A549 (cell line): ENCODE data around the gene CTIF. TPM values are rescaled to one million over a fixed set of nuclear protein-coding genes. Genes with fewer than 3 reads are reported as not detected.

Experiments used
- ATAC-seq, 2 experiments: fragments of 200-7000 bp in 1 of 2; fragments of >200 bp in 1 of 2; cut with Nextera tagmentation in 1 of 2; cut with Tn5 transposase in 1 of 2; 3 replicates each; pipeline versions ENCODE4 v1.8.0 to v1.9.1; 2018 to 2020; ENCODE audit warnings: mild to moderate bottlenecking in 1 of 2, moderate library complexity in 1 of 2
- CTCF ChIA-PET: fragments of 300-600 bp; sonication (Branson Sonifier 250); formaldehyde crosslinking; extraction: SDS; loops from one replicate; lab custom pipeline; 2021; ENCODE audit warnings: antibody characterized with exemption, inconsistent platforms; lab: Yijun Ruan, JAX
- POLR2A ChIA-PET: fragments of 350-600 bp; formaldehyde crosslinking; extraction: SDS; loops from one replicate; lab custom pipeline; 2021; ENCODE audit warnings: antibody characterized with exemption, inconsistent platforms; lab: Yijun Ruan, JAX
- DNase-seq, 2 experiments: peaks; one replicate each; pipeline versions ENCODE4 v3.0.0 to v3.0.0-alpha.2; 2011 to 2016; ENCODE audit warnings: low read depth in 1 of 2, low spot score in 1 of 2
- FAIRE-seq: peaks from 2 replicates; lab custom pipeline; 2011; peaks lifted over from hg19 to GRCh38; lab: Jason Lieb, UNC
- H3K27ac ChIP-seq, 2 experiments: fragments of >200 bp; sonication (Bioruptor Twin); formaldehyde crosslinking; 3 replicates each; pipeline ENCODE4 v1.5.1; 2016 to 2017
- H3K4me1 ChIP-seq: fragments of >200 bp; sonication (Bioruptor Twin); formaldehyde crosslinking; 3 replicates; pipeline ENCODE4 v1.6.1; 2016
- H3K4me2 ChIP-seq: fragments of >200 bp; sonication (Bioruptor Twin); formaldehyde crosslinking; 3 replicates; pipeline ENCODE4 v1.6.1; 2016
- H3K4me3 ChIP-seq: fragments of >200 bp; sonication (Bioruptor Twin); formaldehyde crosslinking; 3 replicates; pipeline ENCODE4 v1.5.1; 2016
- H3K9me3 ChIP-seq: fragments of >200 bp; sonication (Bioruptor Twin); formaldehyde crosslinking; 3 replicates; pipeline ENCODE4 v1.6.1; 2016
- BHLHE40 ChIP-seq: IDR thresholded peaks from 2 replicates; pipeline ENCODE4 v1.6.1; 2012; ENCODE audit warnings: low read depth, low read length, inconsistent platforms
- CEBPB ChIP-seq, 2 experiments: fragments of >200 bp in 1 of 2; sonication (Bioruptor Twin) in 1 of 2; formaldehyde crosslinking in 1 of 2; IDR thresholded peaks; 2 replicates each; pipeline ENCODE4 v1.6.1; 2012 to 2016
- EHF ChIP-seq: fragments of 250-450 bp; sonication (Bioruptor Pico); IDR thresholded peaks from 2 replicates; pipeline ENCODE4 v1.5.0; 2020; ENCODE audit warnings: mild to moderate bottlenecking
- EHMT2 ChIP-seq: fragments of 200-600 bp; sonication (generic); IDR thresholded peaks from 2 replicates; pipeline ENCODE4 v1.6.1; 2016; ENCODE audit warnings: antibody characterized with exemption, low read depth, mild to moderate bottlenecking, moderate library complexity
- EP300 ChIP-seq, 2 experiments: fragments of >200 bp; sonication (Bioruptor Twin); formaldehyde crosslinking; IDR thresholded peaks; 2 replicates in 1 of 2; 3 replicates in 1 of 2; pipeline ENCODE4 v1.6.1; 2016 to 2017
- FOSL2 ChIP-seq, 2 experiments: fragments of 450-650 bp in 1 of 2; fragments of >200 bp in 1 of 2; sonication (Bioruptor Twin) in 1 of 2; formaldehyde crosslinking; IDR thresholded peaks; 2 replicates each; pipeline versions ENCODE4 v1.5.0 to v1.6.1; 2016 to 2020; ENCODE audit warnings: mild to moderate bottlenecking in 1 of 2, moderate library complexity in 1 of 2
- FOXS1 ChIP-seq: fragments of 250-450 bp; sonication (Bioruptor Pico); IDR thresholded peaks from 2 replicates; pipeline ENCODE4 v1.5.0; 2020; ENCODE audit warnings: mild to moderate bottlenecking, moderate library complexity
- HOXA7 ChIP-seq: fragments of 250-450 bp; sonication (Bioruptor Pico); IDR thresholded peaks from 2 replicates; pipeline ENCODE4 v1.5.0; 2020; ENCODE audit warnings: mild to moderate bottlenecking, moderate library complexity
- HOXB13 ChIP-seq: fragments of 250-450 bp; sonication (Bioruptor Pico); IDR thresholded peaks from 2 replicates; pipeline ENCODE4 v1.5.0; 2020; ENCODE audit warnings: low read depth, mild to moderate bottlenecking, moderate library complexity
- KDM5A ChIP-seq: fragments of 200-600 bp; sonication (generic); IDR thresholded peaks from 2 replicates; pipeline ENCODE4 v1.6.1; 2016; ENCODE audit warnings: antibody characterized with exemption, mild to moderate bottlenecking
- MAFK ChIP-seq: fragments of 450-650 bp; IDR thresholded peaks from 2 replicates; pipeline ENCODE4 v1.6.1; 2014; ENCODE audit not compliant: partially characterized antibody
- MYC ChIP-seq: IDR thresholded peaks from 2 replicates; pipeline ENCODE4 v1.6.1; 2012; ENCODE audit warnings: mild to moderate bottlenecking, inconsistent platforms, low read length, improper control_type of control experiment, borderline replicate concordance
- NFE2L2 ChIP-seq: fragments of 150-350 bp; conservative IDR thresholded peaks from 2 replicates; pipeline ENCODE4 v1.6.1; 2014; ENCODE audit warnings: low read length
- NPAS2 ChIP-seq: fragments of 250-450 bp; sonication (Bioruptor Pico); IDR thresholded peaks from 2 replicates; pipeline ENCODE4 v1.8.0; 2022; ENCODE audit warnings: mild to moderate bottlenecking, moderate library complexity, borderline replicate concordance
- POLR2AphosphoS2 ChIP-seq: conservative IDR thresholded peaks from 2 replicates; pipeline ENCODE4 v1.6.1; 2012; ENCODE audit warnings: low read length, improper control_type of control experiment, inconsistent platforms
- RAD21 ChIP-seq, 2 experiments: fragments of >200 bp in 1 of 2; sonication (Bioruptor Twin) in 1 of 2; formaldehyde crosslinking in 1 of 2; IDR thresholded peaks in 1 of 2; conservative IDR thresholded peaks in 1 of 2; 2 replicates in 1 of 2; 3 replicates in 1 of 2; pipeline ENCODE4 v1.6.1; 2012 to 2018; ENCODE audit warnings: inconsistent platforms in 1 of 2
- RARB ChIP-seq: fragments of 250-450 bp; sonication (Bioruptor Pico); IDR thresholded peaks from 2 replicates; pipeline ENCODE4 v1.8.0; 2021; ENCODE audit warnings: mild to moderate bottlenecking, moderate library complexity
- RCOR1 ChIP-seq: fragments of 150-350 bp; IDR thresholded peaks from 2 replicates; pipeline ENCODE4 v1.6.1; 2014; ENCODE audit warnings: antibody characterized with exemption, low read length, low read depth
- RFX5 ChIP-seq: fragments of 450-650 bp; IDR thresholded peaks from 2 replicates; pipeline ENCODE4 v1.7.1; 2014; ENCODE audit warnings: antibody characterized with exemption, mild to moderate bottlenecking, moderate library complexity
- ZNF302 ChIP-seq: fragments of 250-450 bp; sonication (Bioruptor Pico); IDR thresholded peaks from 2 replicates; pipeline ENCODE4 v1.9.0; 2021; ENCODE audit warnings: inconsistent platforms, mild to moderate bottlenecking, moderate library complexity
- ZSCAN20 ChIP-seq: fragments of 250-450 bp; sonication (Bioruptor Pico); IDR thresholded peaks from 2 replicates; pipeline ENCODE4 v1.8.0; 2022; ENCODE audit warnings: mild to moderate bottlenecking, moderate library complexity
- WGBS: methylation state at CpG from one replicate; pipeline ENCODE4 v1.1.6; 2017; ENCODE audit errors: missing lambda C conversion rate; 5-methylcytosine and 5-hydroxymethylcytosine counted together
- polyA plus RNA-seq, 4 experiments: library from polyadenylated mRNA; depleted of rRNA in 3 of 4; stranded (reverse); fragments of >200 nt; fragmentation: RNase III in 1 of 4; extraction: RNeasy Plus Mini Kit Qiagen cat#74134 plus additional on column Dnase treatment in 1 of 4; gene quantifications; 2 replicates in 3 of 4; 3 replicates in 1 of 4; pipeline ENCODE4 v1.2.3, GENCODE V29; 2011 to 2017
- TF ChIP-seq, protein P1 (sequence below): fragments of >200 bp; sonication (Bioruptor Twin); formaldehyde crosslinking; IDR thresholded peaks from 3 replicates; pipeline ENCODE4 v1.5.1; 2016
- TF ChIP-seq, protein P2 (sequence below): fragments of 150-350 bp; IDR thresholded peaks from 2 replicates; pipeline ENCODE4 v1.6.1; 2014; ENCODE audit warnings: low read depth, mild to moderate bottlenecking, low read length
- TF ChIP-seq, protein P3 (sequence below): fragments of 200-600 bp; sonication (generic); IDR thresholded peaks from 2 replicates; pipeline ENCODE4 v1.6.1; 2016; ENCODE audit warnings: antibody characterized with exemption, mild to moderate bottlenecking, moderate library complexity
- TF ChIP-seq, protein P4 (sequence below): fragments of 450-650 bp; IDR thresholded peaks from 2 replicates; pipeline ENCODE4 v1.6.1; 2014; ENCODE audit warnings: antibody characterized with exemption

CTIF gene
- polyA plus RNA-seq, 2 of the 4 experiments (the other 2 are of a cell fraction) = 17.0 to 24.7 TPM

DNA sequence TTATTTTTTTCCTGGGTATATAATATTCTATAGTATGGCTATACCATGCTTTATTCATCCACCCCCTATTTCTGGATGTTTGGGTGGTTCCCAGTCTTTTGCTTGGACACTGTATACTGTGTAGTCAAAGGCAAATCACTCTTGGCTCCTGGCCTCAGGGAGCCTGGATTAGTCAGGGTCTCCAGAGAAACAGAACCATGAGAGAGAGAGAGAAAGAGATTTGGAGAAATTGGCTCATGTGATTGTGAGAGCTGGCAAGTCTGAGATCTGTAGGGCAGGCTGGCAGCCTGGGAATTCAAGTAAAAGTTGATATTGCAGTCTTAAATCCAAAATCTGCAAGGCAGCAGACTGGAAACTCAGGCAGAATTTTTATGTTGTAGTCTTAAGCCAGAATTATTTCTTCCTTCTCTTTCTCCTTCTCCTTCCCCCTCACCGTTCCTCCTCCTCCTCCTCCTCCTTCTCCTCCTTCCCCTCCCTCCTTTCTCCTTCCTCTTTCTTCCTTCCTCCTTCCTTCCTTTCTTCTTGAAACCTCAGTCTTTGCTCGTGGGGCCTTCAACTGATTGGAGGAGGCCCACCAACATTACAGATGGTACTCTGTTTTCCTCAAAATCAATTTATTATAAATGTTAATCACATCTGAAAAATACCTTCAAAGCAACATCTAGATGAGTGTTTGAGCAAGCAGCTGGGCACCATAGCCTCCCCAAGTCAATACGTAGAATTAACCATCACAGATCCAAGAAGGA is 33.0 kb downstream of the CTIF start (continued):
- no peak for TF ChIP-seq NPAS2
- no peak for TF ChIP-seq EHF

DNA sequence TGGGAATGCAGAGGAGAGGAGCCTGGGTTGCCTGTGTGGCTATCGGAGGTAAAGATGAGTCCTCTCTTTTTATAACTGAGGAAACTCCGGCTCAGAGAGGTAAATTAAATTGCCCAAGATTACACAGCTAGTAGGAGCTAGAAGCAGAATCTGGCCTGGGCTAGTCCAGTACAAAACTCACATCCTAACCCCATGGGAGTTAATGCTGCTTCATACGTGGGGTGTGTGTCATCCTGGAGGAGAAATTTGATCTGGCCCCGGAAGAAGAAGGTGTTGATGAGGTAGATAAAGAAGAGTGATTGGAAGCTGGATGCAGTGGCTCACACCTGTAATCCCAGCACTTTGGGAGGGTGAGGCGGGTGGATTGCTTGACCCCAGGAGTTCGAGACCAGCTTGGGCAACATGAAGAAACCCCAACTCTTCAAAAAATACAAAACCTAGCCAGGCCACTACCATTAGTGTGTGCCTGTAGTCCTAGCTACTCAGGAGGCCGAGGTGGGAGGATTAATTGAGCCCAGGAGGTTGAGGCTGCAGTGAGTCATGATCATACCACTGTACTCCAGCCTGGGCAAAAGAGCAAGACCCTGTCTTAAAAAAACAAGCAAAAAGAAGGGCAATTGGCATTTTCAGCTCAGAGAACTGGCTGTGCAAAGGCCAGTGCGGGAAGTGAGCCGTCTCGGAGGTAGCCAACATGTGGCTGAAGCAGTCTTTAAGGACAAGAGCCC is 33.7 kb downstream of the CTIF start:
- ChIA-PET POLR2A (interaction anchor here (0.5 kb wide), 1 partner anchor 58 kb away, joined by 3 read pairs; no protein-coding TSS in a partner anchor), CTCF (interaction anchor here (0.8 to 2.3 kb wide), 2 partner anchors 92 to 97 kb away, joined by 4 to 5 read pairs; no protein-coding TSS in a partner anchor)
- no peak for DNase-seq
- H3K27ac ChIP-seq = no peak overlapping the region
- no peaks in the 10 kb centered on the region for H3K9me3 ChIP-seq
- H3K4me2 ChIP-seq = no peak overlapping the region
- 80% methylated on average over 10 of the region's 10 CpGs for WGBS
- ATAC-seq = no peak
- no peak for FAIRE-seq
- no peaks in the 10 kb centered on the region for H3K4me1 ChIP-seq
- H3K4me3 ChIP-seq = no peak overlapping the region
- TF ChIP-seq POLR2AphosphoS2 (no peak), FOSL2 (IDR thresholded peaks at IDR 0.05) (no peak), FOSL2 (CRISPR knock-in tag; IDR thresholded peaks at IDR 0.05) (no peak), EHMT2 (no peak), EP300 (IDR thresholded peaks at IDR 0.05) (no peak), RCOR1 (no peak), NFE2L2 (no peak), ZNF302 (CRISPR knock-in tag) (no peak)
- TF ChIP-seq, protein P1, sequence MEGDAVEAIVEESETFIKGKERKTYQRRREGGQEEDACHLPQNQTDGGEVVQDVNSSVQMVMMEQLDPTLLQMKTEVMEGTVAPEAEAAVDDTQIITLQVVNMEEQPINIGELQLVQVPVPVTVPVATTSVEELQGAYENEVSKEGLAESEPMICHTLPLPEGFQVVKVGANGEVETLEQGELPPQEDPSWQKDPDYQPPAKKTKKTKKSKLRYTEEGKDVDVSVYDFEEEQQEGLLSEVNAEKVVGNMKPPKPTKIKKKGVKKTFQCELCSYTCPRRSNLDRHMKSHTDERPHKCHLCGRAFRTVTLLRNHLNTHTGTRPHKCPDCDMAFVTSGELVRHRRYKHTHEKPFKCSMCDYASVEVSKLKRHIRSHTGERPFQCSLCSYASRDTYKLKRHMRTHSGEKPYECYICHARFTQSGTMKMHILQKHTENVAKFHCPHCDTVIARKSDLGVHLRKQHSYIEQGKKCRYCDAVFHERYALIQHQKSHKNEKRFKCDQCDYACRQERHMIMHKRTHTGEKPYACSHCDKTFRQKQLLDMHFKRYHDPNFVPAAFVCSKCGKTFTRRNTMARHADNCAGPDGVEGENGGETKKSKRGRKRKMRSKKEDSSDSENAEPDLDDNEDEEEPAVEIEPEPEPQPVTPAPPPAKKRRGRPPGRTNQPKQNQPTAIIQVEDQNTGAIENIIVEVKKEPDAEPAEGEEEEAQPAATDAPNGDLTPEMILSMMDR = no peak
- TF ChIP-seq, protein P2, sequence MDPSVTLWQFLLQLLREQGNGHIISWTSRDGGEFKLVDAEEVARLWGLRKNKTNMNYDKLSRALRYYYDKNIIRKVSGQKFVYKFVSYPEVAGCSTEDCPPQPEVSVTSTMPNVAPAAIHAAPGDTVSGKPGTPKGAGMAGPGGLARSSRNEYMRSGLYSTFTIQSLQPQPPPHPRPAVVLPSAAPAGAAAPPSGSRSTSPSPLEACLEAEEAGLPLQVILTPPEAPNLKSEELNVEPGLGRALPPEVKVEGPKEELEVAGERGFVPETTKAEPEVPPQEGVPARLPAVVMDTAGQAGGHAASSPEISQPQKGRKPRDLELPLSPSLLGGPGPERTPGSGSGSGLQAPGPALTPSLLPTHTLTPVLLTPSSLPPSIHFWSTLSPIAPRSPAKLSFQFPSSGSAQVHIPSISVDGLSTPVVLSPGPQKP = no peak

DNA sequence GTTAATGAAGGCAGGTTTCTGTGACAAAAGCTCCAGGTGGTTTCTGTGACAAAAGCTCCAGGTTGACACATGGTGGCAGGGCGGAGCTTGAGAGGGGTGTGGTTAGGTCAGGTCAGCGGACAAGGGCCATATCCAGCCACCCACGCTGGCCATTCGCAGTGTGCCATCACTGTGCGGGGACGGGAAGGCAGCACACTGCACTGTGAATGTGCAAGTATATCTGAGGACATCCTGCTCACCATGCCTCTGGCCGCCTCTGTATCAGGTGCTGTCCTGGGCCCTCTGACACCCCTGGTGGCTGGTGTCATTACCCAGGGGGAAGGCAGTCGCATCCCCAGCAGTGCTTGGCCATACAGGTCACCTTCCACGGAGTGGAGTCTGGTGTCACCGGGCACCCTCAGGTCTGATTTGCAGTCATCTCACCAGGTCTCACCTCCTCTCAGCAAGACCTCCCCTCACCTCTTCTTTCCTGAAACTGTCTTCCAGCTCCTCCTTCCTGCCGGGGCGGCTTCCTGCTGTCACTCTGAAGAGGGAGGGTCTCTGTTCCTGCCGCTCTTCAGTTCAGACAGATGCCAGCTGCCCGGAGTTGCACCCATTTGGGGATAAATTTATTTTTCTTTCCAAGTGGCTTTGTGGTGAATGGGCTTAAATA is 34.9 kb downstream of the CTIF start:
- Histone ChIP-seq H3K4me3 (no peak overlapping the region), H3K4me1 (no peaks in the 10 kb centered on the region), H3K9me3 (0 out of 3 replicates have a peak, but pooled peaks cover 4% of the 10 kb centered on the region), H3K4me2 (no peak overlapping the region), H3K27ac (no peak overlapping the region)
- 89% methylated on average over 14 of the region's 14 CpGs for WGBS
- DNase-seq (no peak), FAIRE-seq (no peak), ATAC-seq (peak; percentile 48 to 70; a peak in 5 of 6 replicates)
- ChIA-PET POLR2A (no interaction called here), CTCF (interaction anchor here (1.7 to 2.3 kb wide), 2 partner anchors 31 to 98 kb away, joined by 4 to 5 read pairs; no protein-coding TSS in a partner anchor)
- TF ChIP-seq HOXA7 (CRISPR knock-in tag) = no peak
- TF ChIP-seq NFE2L2 = no peak
- no peak for TF ChIP-seq FOXS1 (CRISPR knock-in tag)
- no peak for TF ChIP-seq CEBPB (IDR thresholded peaks at IDR 0.05)
- TF ChIP-seq RARB (CRISPR knock-in tag) = no peak
- TF ChIP-seq EHMT2 = no peak
- TF ChIP-seq, protein P3, sequence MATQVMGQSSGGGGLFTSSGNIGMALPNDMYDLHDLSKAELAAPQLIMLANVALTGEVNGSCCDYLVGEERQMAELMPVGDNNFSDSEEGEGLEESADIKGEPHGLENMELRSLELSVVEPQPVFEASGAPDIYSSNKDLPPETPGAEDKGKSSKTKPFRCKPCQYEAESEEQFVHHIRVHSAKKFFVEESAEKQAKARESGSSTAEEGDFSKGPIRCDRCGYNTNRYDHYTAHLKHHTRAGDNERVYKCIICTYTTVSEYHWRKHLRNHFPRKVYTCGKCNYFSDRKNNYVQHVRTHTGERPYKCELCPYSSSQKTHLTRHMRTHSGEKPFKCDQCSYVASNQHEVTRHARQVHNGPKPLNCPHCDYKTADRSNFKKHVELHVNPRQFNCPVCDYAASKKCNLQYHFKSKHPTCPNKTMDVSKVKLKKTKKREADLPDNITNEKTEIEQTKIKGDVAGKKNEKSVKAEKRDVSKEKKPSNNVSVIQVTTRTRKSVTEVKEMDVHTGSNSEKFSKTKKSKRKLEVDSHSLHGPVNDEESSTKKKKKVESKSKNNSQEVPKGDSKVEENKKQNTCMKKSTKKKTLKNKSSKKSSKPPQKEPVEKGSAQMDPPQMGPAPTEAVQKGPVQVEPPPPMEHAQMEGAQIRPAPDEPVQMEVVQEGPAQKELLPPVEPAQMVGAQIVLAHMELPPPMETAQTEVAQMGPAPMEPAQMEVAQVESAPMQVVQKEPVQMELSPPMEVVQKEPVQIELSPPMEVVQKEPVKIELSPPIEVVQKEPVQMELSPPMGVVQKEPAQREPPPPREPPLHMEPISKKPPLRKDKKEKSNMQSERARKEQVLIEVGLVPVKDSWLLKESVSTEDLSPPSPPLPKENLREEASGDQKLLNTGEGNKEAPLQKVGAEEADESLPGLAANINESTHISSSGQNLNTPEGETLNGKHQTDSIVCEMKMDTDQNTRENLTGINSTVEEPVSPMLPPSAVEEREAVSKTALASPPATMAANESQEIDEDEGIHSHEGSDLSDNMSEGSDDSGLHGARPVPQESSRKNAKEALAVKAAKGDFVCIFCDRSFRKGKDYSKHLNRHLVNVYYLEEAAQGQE = no peak
- TF ChIP-seq RFX5 = no peak
- TF ChIP-seq, protein P4, sequence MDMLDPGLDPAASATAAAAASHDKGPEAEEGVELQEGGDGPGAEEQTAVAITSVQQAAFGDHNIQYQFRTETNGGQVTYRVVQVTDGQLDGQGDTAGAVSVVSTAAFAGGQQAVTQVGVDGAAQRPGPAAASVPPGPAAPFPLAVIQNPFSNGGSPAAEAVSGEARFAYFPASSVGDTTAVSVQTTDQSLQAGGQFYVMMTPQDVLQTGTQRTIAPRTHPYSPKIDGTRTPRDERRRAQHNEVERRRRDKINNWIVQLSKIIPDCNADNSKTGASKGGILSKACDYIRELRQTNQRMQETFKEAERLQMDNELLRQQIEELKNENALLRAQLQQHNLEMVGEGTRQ = no peak
- TF ChIP-seq KDM5A = no peak
- no peak for TF ChIP-seq RAD21 (conservative IDR thresholded peaks at IDR 0.05 in 1 of 2, IDR thresholded peaks at IDR 0.05 in 1 of 2)
- no peak for TF ChIP-seq HOXB13 (CRISPR knock-in tag)
- no peak for TF ChIP-seq BHLHE40
- TF ChIP-seq MAFK = no peak
- TF ChIP-seq ZSCAN20 = no peak
- TF ChIP-seq MYC = no peak
